CD4-positive, alpha-beta T cell (primary cell): ENCODE measurements around the gene LAMC2. TPM values are rescaled to one million over a fixed set of nuclear protein-coding genes. Genes with fewer than 3 reads are reported as not detected.

Source experiments
- ATAC-seq: fragments of 200-7000 bp; cut with Tn5 transposase; one replicate; pipeline ENCODE4 v1.10.0; 2022; ENCODE audit warnings: mild to moderate bottlenecking; ENCODE audit not compliant: poor library complexity
- CTCF ChIA-PET: fragments of 350-600 bp; sonication (Branson Sonifier 250); formaldehyde crosslinking; loops from one replicate; lab custom pipeline; 2021; ENCODE audit warnings: antibody characterized with exemption, inconsistent platforms; lab: Charles Lee
- POLR2A ChIA-PET: fragments of 350-600 bp; sonication (Branson Sonifier 250); formaldehyde crosslinking; loops from one replicate; lab custom pipeline; 2021; ENCODE audit warnings: antibody characterized with exemption, inconsistent platforms; lab: Charles Lee
- DNase-seq, 14 experiments: peaks; one replicate each; pipeline ENCODE4 v3.0.0-alpha.2; 2013 to 2020; ENCODE audit warnings: mixed read lengths in 2 of 14
- H3K27ac ChIP-seq, 2 donors: one replicate each; pipeline versions ENCODE4 v1.5.1 to v1.7.0; 2013; ENCODE audit warnings: low read length in 2 of 2, low read depth in 1 of 2, mild to moderate bottlenecking in 1 of 2
- H3K27me3 ChIP-seq, 2 experiments: 1 replicate in 1 of 2; 2 replicates in 1 of 2; pipeline versions ENCODE4 v1.6.1 to v1.7.0; 2013; ENCODE audit warnings: low read length in 2 of 2, control low read depth in 1 of 2, mild to moderate bottlenecking in 1 of 2, moderate library complexity in 1 of 2; ENCODE audit not compliant: insufficient read depth in 2 of 2, control insufficient read depth in 1 of 2
- H3K36me3 ChIP-seq: one replicate; pipeline ENCODE4 v1.6.1; 2013; ENCODE audit warnings: low read length, control low read depth; ENCODE audit not compliant: insufficient read depth
- H3K4me1 ChIP-seq: one replicate; pipeline ENCODE4 v1.6.1; 2013; ENCODE audit warnings: low read length, control low read depth; ENCODE audit not compliant: insufficient read depth
- H3K4me3 ChIP-seq: one replicate; pipeline ENCODE4 v1.5.1; 2013; ENCODE audit warnings: mild to moderate bottlenecking, low read length, moderate library complexity
- H3K9me3 ChIP-seq, 2 experiments: 1 replicate in 1 of 2; 2 replicates in 1 of 2; pipeline versions ENCODE4 v1.6.1 to v1.7.0; 2013; ENCODE audit warnings: low read length in 2 of 2, mild to moderate bottlenecking in 2 of 2, control low read depth in 1 of 2, moderate library complexity in 1 of 2; ENCODE audit not compliant: control insufficient read depth in 1 of 2, insufficient read depth in 1 of 2
- H3K27ac Mint-ChIP-seq: one replicate; pipeline ENCODE4 v1.8.0; 2020; ENCODE audit warnings: mixed read lengths
- H3K27me3 Mint-ChIP-seq: one replicate; pipeline ENCODE4 v1.8.0; 2021; ENCODE audit warnings: mixed read lengths
- H3K36me3 Mint-ChIP-seq: one replicate; pipeline ENCODE4 v1.8.0; 2021; ENCODE audit warnings: low read depth, mixed read lengths
- H3K4me1 Mint-ChIP-seq: one replicate; pipeline ENCODE4 v1.8.0; 2021; ENCODE audit warnings: low read depth, mixed read lengths
- H3K4me3 Mint-ChIP-seq: one replicate; pipeline ENCODE4 v1.8.0; 2020; ENCODE audit warnings: mild to moderate bottlenecking, mixed read lengths
- H3K9me3 Mint-ChIP-seq: one replicate; pipeline ENCODE4 v1.8.0; 2020; ENCODE audit warnings: mixed read lengths
- CTCF ChIP-seq: fragments of 200-600 bp; IDR thresholded peaks from one replicate; pipeline ENCODE4 v1.8.0; 2022; ENCODE audit warnings: antibody characterized with exemption, mild to moderate bottlenecking
- intact Hi-C, 2 experiments: fragments of 100-400 bp; cut with DNase I in 1 of 2; cut with micrococcal nuclease in 1 of 2; formaldehyde crosslinking; loops; one replicate each; pipeline versions ENCODE4 v1.15.1 to v1.9.0; 2023 to 2025; cut with DNase I, micrococcal nuclease
- total RNA-seq, 174 experiments: library from RNA in 2 of 174; stranded (reverse) in 2 of 174; gene quantifications; one replicate each; pipeline ENCODE4 v1.2.3 and lab custom pipeline; 2021 to 2026

Gene LAMC2
- total RNA-seq, 2 experiments from 2014 or later, result not detected

- Histone ChIP-seq H3K9me3 (no peaks in the 10 kb centered on the region), H3K4me3 (no peak overlapping the region), H3K27me3 (peaks cover 5 to 9% of the 10 kb centered on the region in 2 experiments), H3K36me3 (no peaks in the 10 kb centered on the region), H3K4me1 (no peaks in the 10 kb centered on the region), H3K27ac (no peak overlapping the region)
- ChIA-PET POLR2A (no interaction called here), CTCF (no interaction called here)
- no peak for ATAC-seq
- no peak overlapping the region for H3K27ac Mint-ChIP-seq
- H3K4me1 Mint-ChIP-seq, result no peaks in the 10 kb centered on the region
- no peak for DNase-seq
- no peak for TF ChIP-seq CTCF
- intact Hi-C loops, result no loop called here
- H3K36me3 Mint-ChIP-seq, result no peaks in the 10 kb centered on the region
- no peaks in the 10 kb centered on the region for H3K9me3 Mint-ChIP-seq
- H3K27me3 Mint-ChIP-seq, result peaks cover 32% of the 10 kb centered on the region
- H3K4me3 Mint-ChIP-seq, result no peak overlapping the region
These were observed 17.0 kb downstream of the LAMC2 start for GRCh38 chr1:183203094-183203493.

- Mint-ChIP-seq H3K4me3 (no peak overlapping the region), H3K36me3 (no peaks in the 10 kb centered on the region), H3K9me3 (no peaks in the 10 kb centered on the region), H3K27me3 (peaks cover 29% of the 10 kb centered on the region), H3K4me1 (no peaks in the 10 kb centered on the region), H3K27ac (no peak overlapping the region)
- CTCF ChIA-PET, result no interaction called here
- no peak for ATAC-seq
- intact Hi-C loops, result no loop called here
- Histone ChIP-seq H3K36me3 (no peaks in the 10 kb centered on the region), H3K9me3 (no peaks in the 10 kb centered on the region), H3K4me3 (no peak overlapping the region), H3K4me1 (no peaks in the 10 kb centered on the region), H3K27ac (no peak overlapping the region), H3K27me3 (peaks cover 4 to 8% of the 10 kb centered on the region in 2 experiments)
- no peak for TF ChIP-seq CTCF
- DNase-seq, result no peak
- POLR2A ChIA-PET, result no interaction called here
These were observed 19.2 kb downstream of the LAMC2 start for GRCh38 chr1:183205196-183205781.

GRCh38 chr1:183206538-183207122 lies 20.6 kb downstream of the LAMC2 start:
- no peak overlapping the region for H3K4me3 ChIP-seq
- H3K27me3 ChIP-seq, result peaks cover 0 to 4% of the 10 kb centered on the region in 2 experiments
- no peaks in the 10 kb centered on the region for H3K36me3 ChIP-seq
- no peak overlapping the region for H3K27ac ChIP-seq
- H3K4me3 Mint-ChIP-seq, result no peak overlapping the region
- no peaks in the 10 kb centered on the region for H3K9me3 Mint-ChIP-seq
- ChIA-PET CTCF (no interaction called here), POLR2A (no interaction called here)
- H3K4me1 Mint-ChIP-seq, result no peaks in the 10 kb centered on the region
- H3K27ac Mint-ChIP-seq, result no peak overlapping the region
- H3K27me3 Mint-ChIP-seq, result peaks cover 23% of the 10 kb centered on the region
- ATAC-seq, result no peak
- DNase-seq, result no peak
- intact Hi-C loops, result no loop called here
- no peak for TF ChIP-seq CTCF
- no peaks in the 10 kb centered on the region for H3K4me1 ChIP-seq
- no peaks in the 10 kb centered on the region for H3K9me3 ChIP-seq
- no peaks in the 10 kb centered on the region for H3K36me3 Mint-ChIP-seq
